GM18511 (cell line): ENCODE data around the gene PRKCA.

Source experiments
- ATAC-seq: cut with Tn5 transposase; IDR thresholded peaks from one replicate; pipeline ENCODE4 v1.9.1; 2021; ENCODE audit warnings: mild to moderate bottlenecking, moderate library complexity; ENCODE audit not compliant: unreplicated experiment

PRKCA gene

GRCh38 chr17:66508896-66509844, 206.8 kb downstream of the PRKCA start:
- no peak for ATAC-seq

- no peak for ATAC-seq
Observed at GRCh38 chr17:66509926-66510325, 207.5 kb downstream of the PRKCA start.

GRCh38 chr17:66511135-66511534, 208.7 kb downstream of the PRKCA start:
- ATAC-seq = no peak

GRCh38 chr17:66514227-66514806, 211.9 kb downstream of the PRKCA start:
- no peak for ATAC-seq

GRCh38 chr17:66515974-66516373, 213.6 kb downstream of the PRKCA start:
- ATAC-seq = no peak

GRCh38 chr17:66517336-66518009, 215.1 kb downstream of the PRKCA start:
- no peak for ATAC-seq

- ATAC-seq = no peak
Observed at GRCh38 chr17:66518108-66518507, 215.7 kb downstream of the PRKCA start.

GRCh38 chr17:66518677-66519076, 216.3 kb downstream of the PRKCA start:
- no peak for ATAC-seq

- ATAC-seq = no peak
Observed at GRCh38 chr17:66519154-66519553, 216.7 kb downstream of the PRKCA start.

- ATAC-seq = no peak
Observed at GRCh38 chr17:66520999-66521398, 218.6 kb downstream of the PRKCA start.

- no peak for ATAC-seq
Observed at GRCh38 chr17:66522591-66523272, 220.3 kb downstream of the PRKCA start.

- no peak for ATAC-seq
Observed at GRCh38 chr17:66523378-66524200, 221.2 kb downstream of the PRKCA start.

GRCh38 chr17:66524877-66525276, 222.5 kb downstream of the PRKCA start:
- no peak for ATAC-seq

- no peak for ATAC-seq
Observed at GRCh38 chr17:66525338-66525737, 222.9 kb downstream of the PRKCA start.

GRCh38 chr17:66526827-66527226, 224.4 kb downstream of the PRKCA start:
- no peak for ATAC-seq

- ATAC-seq = no peak
Observed at GRCh38 chr17:66527335-66527734, 224.9 kb downstream of the PRKCA start.

GRCh38 chr17:66531851-66532295, 229.5 kb downstream of the PRKCA start:
- ATAC-seq = no peak

- no peak for ATAC-seq
Observed at GRCh38 chr17:66533572-66533971, 231.2 kb downstream of the PRKCA start.

GRCh38 chr17:66533986-66534385, 231.6 kb downstream of the PRKCA start:
- ATAC-seq = no peak

GRCh38 chr17:66535611-66536010, 233.2 kb downstream of the PRKCA start:
- ATAC-seq = no peak
